ENCODE measurements around the gene ARL8B. TPM values are rescaled to one million over a fixed set of nuclear protein-coding genes. Genes with fewer than 3 reads are reported as not detected.

The ARL8B gene
- total and polyA plus RNA-seq, 9 of the 15 experiments (the other 6 are each of a cell fraction or from before 2014, with no cell fraction given): 28.5 to 99.4 (median 77.2) TPM

DNA sequence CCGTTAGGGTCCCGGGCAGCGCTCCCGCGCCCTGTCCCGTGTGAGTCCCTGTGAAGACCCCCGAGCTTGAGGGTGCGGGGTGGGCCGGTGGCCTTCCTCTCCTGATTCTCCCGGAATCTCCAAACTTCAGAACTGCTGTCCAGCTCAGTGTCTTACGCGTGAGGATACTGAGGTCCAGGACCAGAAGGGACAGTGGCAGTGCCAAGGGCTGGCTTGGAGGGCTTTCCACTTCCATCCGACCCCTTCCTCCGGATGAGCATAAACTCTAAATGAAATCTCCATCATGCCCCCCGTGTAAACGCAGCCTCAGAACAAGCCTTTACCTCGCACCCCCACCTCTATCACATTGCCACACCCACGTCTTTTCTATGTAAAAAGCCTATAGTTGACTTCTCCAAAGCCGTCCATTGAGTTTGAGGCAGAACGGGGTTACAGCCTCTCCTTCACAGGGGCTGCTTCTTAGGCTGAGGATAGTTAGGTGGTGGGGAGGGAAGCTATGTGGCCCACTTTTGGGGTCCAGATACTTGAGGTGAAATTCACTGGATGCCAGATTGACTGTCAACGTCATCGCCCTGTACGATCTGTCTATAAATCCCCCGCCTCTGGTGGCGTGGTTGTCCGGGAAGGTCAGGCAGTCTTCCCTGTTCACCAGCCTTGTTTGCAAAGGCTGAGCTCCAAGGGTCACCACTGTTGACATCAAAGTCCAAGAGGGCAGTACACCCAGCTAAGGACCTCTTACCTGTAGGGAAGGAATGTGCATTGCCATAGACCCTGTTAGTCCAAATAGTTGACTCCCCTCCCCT is 66.5 kb downstream of the ARL8B start (continued):
- TF ChIP-seq, protein P1, sequence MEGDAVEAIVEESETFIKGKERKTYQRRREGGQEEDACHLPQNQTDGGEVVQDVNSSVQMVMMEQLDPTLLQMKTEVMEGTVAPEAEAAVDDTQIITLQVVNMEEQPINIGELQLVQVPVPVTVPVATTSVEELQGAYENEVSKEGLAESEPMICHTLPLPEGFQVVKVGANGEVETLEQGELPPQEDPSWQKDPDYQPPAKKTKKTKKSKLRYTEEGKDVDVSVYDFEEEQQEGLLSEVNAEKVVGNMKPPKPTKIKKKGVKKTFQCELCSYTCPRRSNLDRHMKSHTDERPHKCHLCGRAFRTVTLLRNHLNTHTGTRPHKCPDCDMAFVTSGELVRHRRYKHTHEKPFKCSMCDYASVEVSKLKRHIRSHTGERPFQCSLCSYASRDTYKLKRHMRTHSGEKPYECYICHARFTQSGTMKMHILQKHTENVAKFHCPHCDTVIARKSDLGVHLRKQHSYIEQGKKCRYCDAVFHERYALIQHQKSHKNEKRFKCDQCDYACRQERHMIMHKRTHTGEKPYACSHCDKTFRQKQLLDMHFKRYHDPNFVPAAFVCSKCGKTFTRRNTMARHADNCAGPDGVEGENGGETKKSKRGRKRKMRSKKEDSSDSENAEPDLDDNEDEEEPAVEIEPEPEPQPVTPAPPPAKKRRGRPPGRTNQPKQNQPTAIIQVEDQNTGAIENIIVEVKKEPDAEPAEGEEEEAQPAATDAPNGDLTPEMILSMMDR (IDR thresholded peaks at IDR 0.05 in 2 of 3, conservative IDR thresholded peaks at IDR 0.05 in 1 of 3; ENCODE audit: insufficient read depth in 2 of 3, low read depth in 1 of 3, low read length in 3 of 3): no peak
- TF ChIP-seq NFATC3 (IDR thresholded peaks at IDR 0.05) (no peak), RFX7 (CRISPR knock-in tag; IDR thresholded peaks at IDR 0.05) (no peak), ESRRA (IDR thresholded peaks at IDR 0.05; ENCODE audit: borderline replicate concordance, low read depth) (no peak), LCOR (CRISPR knock-in tag; IDR thresholded peaks at IDR 0.05) (peak; percentile 48; the same call in 1 of the 2 replicates), SNRNP70 (optimal IDR thresholded peaks at IDR 0.05; ENCODE audit: low read depth, low read length) (no peak), RCOR1 (IDR thresholded peaks at IDR 0.05; ENCODE audit: borderline replicate concordance in 1 of 2, low read depth in 2 of 2, low read length in 2 of 2) (no peak), EGR1 (conservative IDR thresholded peaks at IDR 0.05) (peak; percentile 85), TBP (optimal IDR thresholded peaks at IDR 0.05; ENCODE audit: low read depth, low read length) (peak; percentile 23), MEIS2 (IDR thresholded peaks at IDR 0.05; ENCODE audit: partially characterized antibody) (no peak), MAFK (IDR thresholded peaks at IDR 0.05; ENCODE audit: low read length) (no peak), GATA2 (CRISPR knock-in tag; IDR thresholded peaks at IDR 0.05) (no peak), YBX1 (IDR thresholded peaks at IDR 0.05) (no peak), ZFP1 (CRISPR knock-in tag; IDR thresholded peaks at IDR 0.05) (0 out of 2 replicates have a peak, but pooled peaks have one; percentile 22), PML (IDR thresholded peaks at IDR 0.05; ENCODE audit: low read length) (peak; percentile 33; the same call in 1 of the 2 replicates), CSDE1 (IDR thresholded peaks at IDR 0.05) (no peak)
- TF ChIP-seq, protein P2, sequence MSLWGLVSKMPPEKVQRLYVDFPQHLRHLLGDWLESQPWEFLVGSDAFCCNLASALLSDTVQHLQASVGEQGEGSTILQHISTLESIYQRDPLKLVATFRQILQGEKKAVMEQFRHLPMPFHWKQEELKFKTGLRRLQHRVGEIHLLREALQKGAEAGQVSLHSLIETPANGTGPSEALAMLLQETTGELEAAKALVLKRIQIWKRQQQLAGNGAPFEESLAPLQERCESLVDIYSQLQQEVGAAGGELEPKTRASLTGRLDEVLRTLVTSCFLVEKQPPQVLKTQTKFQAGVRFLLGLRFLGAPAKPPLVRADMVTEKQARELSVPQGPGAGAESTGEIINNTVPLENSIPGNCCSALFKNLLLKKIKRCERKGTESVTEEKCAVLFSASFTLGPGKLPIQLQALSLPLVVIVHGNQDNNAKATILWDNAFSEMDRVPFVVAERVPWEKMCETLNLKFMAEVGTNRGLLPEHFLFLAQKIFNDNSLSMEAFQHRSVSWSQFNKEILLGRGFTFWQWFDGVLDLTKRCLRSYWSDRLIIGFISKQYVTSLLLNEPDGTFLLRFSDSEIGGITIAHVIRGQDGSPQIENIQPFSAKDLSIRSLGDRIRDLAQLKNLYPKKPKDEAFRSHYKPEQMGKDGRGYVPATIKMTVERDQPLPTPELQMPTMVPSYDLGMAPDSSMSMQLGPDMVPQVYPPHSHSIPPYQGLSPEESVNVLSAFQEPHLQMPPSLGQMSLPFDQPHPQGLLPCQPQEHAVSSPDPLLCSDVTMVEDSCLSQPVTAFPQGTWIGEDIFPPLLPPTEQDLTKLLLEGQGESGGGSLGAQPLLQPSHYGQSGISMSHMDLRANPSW (CRISPR knock-in tag; IDR thresholded peaks at IDR 0.05): 0 out of 2 replicates have a peak, but pooled peaks have one; percentile 44
- TF ChIP-seq, protein P3, sequence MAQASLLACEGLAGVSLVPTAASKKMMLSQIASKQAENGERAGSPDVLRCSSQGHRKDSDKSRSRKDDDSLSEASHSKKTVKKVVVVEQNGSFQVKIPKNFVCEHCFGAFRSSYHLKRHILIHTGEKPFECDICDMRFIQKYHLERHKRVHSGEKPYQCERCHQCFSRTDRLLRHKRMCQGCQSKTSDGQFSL (CRISPR knock-in tag; IDR thresholded peaks at IDR 0.05): no peak; the same call in 1 of the 2 replicates
- TF ChIP-seq, protein P3 (tag; IDR thresholded peaks at IDR 0.05): peak in 1 of 2 experiments; percentile 72; a peak in 1 of 4 replicates
- TF ChIP-seq, protein P4, sequence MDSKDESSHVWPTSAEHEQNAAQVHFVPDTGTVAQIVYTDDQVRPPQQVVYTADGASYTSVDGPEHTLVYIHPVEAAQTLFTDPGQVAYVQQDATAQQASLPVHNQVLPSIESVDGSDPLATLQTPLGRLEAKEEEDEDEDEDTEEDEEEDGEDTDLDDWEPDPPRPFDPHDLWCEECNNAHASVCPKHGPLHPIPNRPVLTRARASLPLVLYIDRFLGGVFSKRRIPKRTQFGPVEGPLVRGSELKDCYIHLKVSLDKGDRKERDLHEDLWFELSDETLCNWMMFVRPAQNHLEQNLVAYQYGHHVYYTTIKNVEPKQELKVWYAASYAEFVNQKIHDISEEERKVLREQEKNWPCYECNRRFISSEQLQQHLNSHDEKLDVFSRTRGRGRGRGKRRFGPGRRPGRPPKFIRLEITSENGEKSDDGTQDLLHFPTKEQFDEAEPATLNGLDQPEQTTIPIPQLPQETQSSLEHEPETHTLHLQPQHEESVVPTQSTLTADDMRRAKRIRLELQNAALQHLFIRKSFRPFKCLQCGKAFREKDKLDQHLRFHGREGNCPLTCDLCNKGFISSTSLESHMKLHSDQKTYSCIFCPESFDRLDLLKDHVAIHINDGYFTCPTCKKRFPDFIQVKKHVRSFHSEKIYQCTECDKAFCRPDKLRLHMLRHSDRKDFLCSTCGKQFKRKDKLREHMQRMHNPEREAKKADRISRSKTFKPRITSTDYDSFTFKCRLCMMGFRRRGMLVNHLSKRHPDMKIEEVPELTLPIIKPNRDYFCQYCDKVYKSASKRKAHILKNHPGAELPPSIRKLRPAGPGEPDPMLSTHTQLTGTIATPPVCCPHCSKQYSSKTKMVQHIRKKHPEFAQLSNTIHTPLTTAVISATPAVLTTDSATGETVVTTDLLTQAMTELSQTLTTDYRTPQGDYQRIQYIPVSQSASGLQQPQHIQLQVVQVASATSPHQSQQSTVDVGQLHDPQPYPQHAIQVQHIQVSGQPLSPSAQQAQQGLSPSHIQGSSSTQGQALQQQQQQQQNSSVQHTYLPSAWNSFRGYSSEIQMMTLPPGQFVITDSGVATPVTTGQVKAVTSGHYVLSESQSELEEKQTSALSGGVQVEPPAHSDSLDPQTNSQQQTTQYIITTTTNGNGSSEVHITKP (IDR thresholded peaks at IDR 0.05; ENCODE audit: partially characterized antibody): peak; percentile 38

Measured in K562 (cell line).